DND-41 (cell line): Measurements from ENCODE around the gene DNAJC21.

ENCODE experiments used
- ATAC-seq: fragments of 200-7000 bp; cut with Tn5 transposase; 3 replicates; pipeline ENCODE4 v1.9.1; 2021; ENCODE audit warnings: low read depth; ENCODE audit not compliant: insufficient read depth
- DNase-seq: peaks from one replicate; pipeline ENCODE4 v3.0.0-alpha.2; 2020
- H2AFZ ChIP-seq: 2 replicates; pipeline ENCODE4 v1.6.0; 2012; ENCODE audit warnings: low read depth, low read length
- H3K27ac ChIP-seq: 2 replicates; pipeline ENCODE4 v1.5.1; 2012; ENCODE audit warnings: low read length, inconsistent platforms
- H3K27me3 ChIP-seq: fragments of 200-600 bp; sonication (generic); 2 replicates; pipeline ENCODE4 v1.6.0; 2012; ENCODE audit warnings: low read length, mild to moderate bottlenecking, inconsistent platforms; ENCODE audit not compliant: insufficient read depth, poor library complexity
- H3K36me3 ChIP-seq: 2 replicates; pipeline ENCODE4 v1.5.1; 2012; ENCODE audit warnings: low read length, inconsistent platforms; ENCODE audit not compliant: insufficient read depth
- H3K4me1 ChIP-seq: 2 replicates; pipeline ENCODE4 v1.5.1; 2012; ENCODE audit warnings: mild to moderate bottlenecking, low read length; ENCODE audit not compliant: insufficient read depth
- H3K4me2 ChIP-seq: 2 replicates; pipeline ENCODE4 v1.6.0; 2012; ENCODE audit warnings: mild to moderate bottlenecking, moderate library complexity, low read length, inconsistent platforms; ENCODE audit not compliant: insufficient read depth
- H3K4me3 ChIP-seq, 2 experiments: fragments of 200-600 bp in 1 of 2; shearing (Covaris generic) in 1 of 2; 2 replicates each; pipeline ENCODE4 v1.5.1; 2012 to 2016; ENCODE audit warnings: inconsistent platforms in 2 of 2, low read length in 2 of 2, mild to moderate bottlenecking in 2 of 2, low read depth in 1 of 2, moderate library complexity in 1 of 2
- H3K79me2 ChIP-seq: 2 replicates; pipeline ENCODE4 v1.6.0; 2012; ENCODE audit warnings: low read length, inconsistent platforms; ENCODE audit not compliant: insufficient read depth
- H3K9ac ChIP-seq: 2 replicates; pipeline ENCODE4 v1.6.0; 2012; ENCODE audit warnings: low read depth, mild to moderate bottlenecking, inconsistent platforms, low read length, moderate library complexity
- H3K9me3 ChIP-seq: 2 replicates; pipeline ENCODE4 v1.5.1; 2012; ENCODE audit warnings: low read length, moderate library complexity, mild to moderate bottlenecking, inconsistent platforms; ENCODE audit not compliant: insufficient read depth, severe bottlenecking
- H4K20me1 ChIP-seq: 2 replicates; pipeline ENCODE4 v1.6.0; 2012; ENCODE audit warnings: low read length; ENCODE audit not compliant: insufficient read depth
- EZH2 ChIP-seq: IDR thresholded peaks from 3 replicates; pipeline ENCODE4 v1.6.1; 2012; ENCODE audit warnings: borderline replicate concordance, low read depth, mild to moderate bottlenecking, moderate library complexity, low read length, inconsistent platforms; ENCODE audit not compliant: severe bottlenecking
- TF ChIP-seq, protein P1 (sequence below): IDR thresholded peaks from 2 replicates; pipeline ENCODE4 v1.5.1; 2012; ENCODE audit warnings: borderline replicate concordance, low read length, moderate library complexity, mild to moderate bottlenecking; ENCODE audit not compliant: poor library complexity, severe bottlenecking; ENCODE audit errors: extremely low read depth

DNAJC21 gene

DNA sequence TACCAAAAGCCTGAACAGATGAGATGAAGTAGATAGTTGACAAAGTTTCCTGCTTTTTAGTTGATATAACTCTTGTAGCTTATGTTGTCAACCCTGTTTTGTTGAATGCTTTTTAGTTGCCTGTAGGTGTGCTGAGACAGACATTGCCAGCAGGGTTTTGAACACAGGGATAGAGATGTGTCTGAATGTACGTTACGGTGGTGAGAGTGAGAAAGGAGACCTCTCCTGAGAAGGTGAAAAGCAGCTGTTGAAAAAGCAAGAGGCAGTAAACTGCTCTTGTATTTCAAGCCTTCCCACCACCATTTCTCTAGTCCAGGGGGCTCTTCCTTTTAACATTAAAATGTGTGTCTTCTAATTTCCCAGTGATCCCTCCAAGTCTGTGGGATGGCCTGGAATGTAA lies 14.7 kb downstream of the DNAJC21 start:
- no peak for TF ChIP-seq EZH2
- TF ChIP-seq, protein P1, sequence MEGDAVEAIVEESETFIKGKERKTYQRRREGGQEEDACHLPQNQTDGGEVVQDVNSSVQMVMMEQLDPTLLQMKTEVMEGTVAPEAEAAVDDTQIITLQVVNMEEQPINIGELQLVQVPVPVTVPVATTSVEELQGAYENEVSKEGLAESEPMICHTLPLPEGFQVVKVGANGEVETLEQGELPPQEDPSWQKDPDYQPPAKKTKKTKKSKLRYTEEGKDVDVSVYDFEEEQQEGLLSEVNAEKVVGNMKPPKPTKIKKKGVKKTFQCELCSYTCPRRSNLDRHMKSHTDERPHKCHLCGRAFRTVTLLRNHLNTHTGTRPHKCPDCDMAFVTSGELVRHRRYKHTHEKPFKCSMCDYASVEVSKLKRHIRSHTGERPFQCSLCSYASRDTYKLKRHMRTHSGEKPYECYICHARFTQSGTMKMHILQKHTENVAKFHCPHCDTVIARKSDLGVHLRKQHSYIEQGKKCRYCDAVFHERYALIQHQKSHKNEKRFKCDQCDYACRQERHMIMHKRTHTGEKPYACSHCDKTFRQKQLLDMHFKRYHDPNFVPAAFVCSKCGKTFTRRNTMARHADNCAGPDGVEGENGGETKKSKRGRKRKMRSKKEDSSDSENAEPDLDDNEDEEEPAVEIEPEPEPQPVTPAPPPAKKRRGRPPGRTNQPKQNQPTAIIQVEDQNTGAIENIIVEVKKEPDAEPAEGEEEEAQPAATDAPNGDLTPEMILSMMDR: no peak
- H3K27ac ChIP-seq: no peak overlapping the region
- H3K36me3 ChIP-seq: peaks cover 81% of the 10 kb centered on the region
- no peak overlapping the region for H3K4me2 ChIP-seq
- no peaks in the 10 kb centered on the region for H3K4me1 ChIP-seq
- H2AFZ ChIP-seq: no peak overlapping the region
- no peaks in the 10 kb centered on the region for H3K9me3 ChIP-seq
- DNase-seq (no peak), ATAC-seq (no peak)
- H3K27me3 ChIP-seq: no peaks in the 10 kb centered on the region
- 0 out of 2 replicates have a peak, but pooled peaks cover 3% of the 10 kb centered on the region for H4K20me1 ChIP-seq
- no peak overlapping the region for H3K4me3 ChIP-seq
- H3K9ac ChIP-seq: no peak overlapping the region
- no peaks in the 10 kb centered on the region for H3K79me2 ChIP-seq

GRCh38 chr5:34944460-34945047 lies 15.2 kb downstream of the DNAJC21 start:
- no peaks in the 10 kb centered on the region for H3K79me2 ChIP-seq
- ATAC-seq (no peak), DNase-seq (no peak)
- no peaks in the 10 kb centered on the region for H3K4me1 ChIP-seq
- TF ChIP-seq, protein P1: no peak
- no peak for TF ChIP-seq EZH2
- peaks cover 83% of the 10 kb centered on the region for H3K36me3 ChIP-seq
- H3K4me3 ChIP-seq: no peak overlapping the region
- no peak overlapping the region for H3K9ac ChIP-seq
- H4K20me1 ChIP-seq: 0 out of 2 replicates have a peak, but pooled peaks cover 3% of the 10 kb centered on the region
- H2AFZ ChIP-seq: no peak overlapping the region
- no peak overlapping the region for H3K4me2 ChIP-seq
- no peak overlapping the region for H3K27ac ChIP-seq
- no peaks in the 10 kb centered on the region for H3K9me3 ChIP-seq
- H3K27me3 ChIP-seq: no peaks in the 10 kb centered on the region

GRCh38 chr5:34957321-34957720 lies 28.0 kb downstream of the DNAJC21 start:
- H3K4me1 ChIP-seq: no peaks in the 10 kb centered on the region
- no peak overlapping the region for H3K4me3 ChIP-seq
- peaks cover 22% of the 10 kb centered on the region for H3K36me3 ChIP-seq
- no peaks in the 10 kb centered on the region for H3K9me3 ChIP-seq
- H2AFZ ChIP-seq: no peak overlapping the region
- H4K20me1 ChIP-seq: no peaks in the 10 kb centered on the region
- H3K27ac ChIP-seq: no peak overlapping the region
- no peak for DNase-seq
- H3K9ac ChIP-seq: no peak overlapping the region
- H3K79me2 ChIP-seq: no peaks in the 10 kb centered on the region
- TF ChIP-seq, protein P1: no peak
- no peak for TF ChIP-seq EZH2
- H3K27me3 ChIP-seq: no peaks in the 10 kb centered on the region
- H3K4me2 ChIP-seq: no peak overlapping the region
- no peak for ATAC-seq
